Measurements from ENCODE around the gene LRRC3C.

The LRRC3C gene

GRCh38 chr17:39970157-39970692, 42.7 kb downstream of the LRRC3C start:
- no peak for ATAC-seq
- no peak for TF ChIP-seq TSHZ2 (CRISPR knock-in tag; IDR thresholded peaks at IDR 0.05)
- TF ChIP-seq PPARA (CRISPR knock-in tag; IDR thresholded peaks at IDR 0.05; ENCODE audit: borderline replicate concordance), result no peak
- no peak for TF ChIP-seq CSDC2 (CRISPR knock-in tag; IDR thresholded peaks at IDR 0.05)
- no peak for TF ChIP-seq TOX (CRISPR knock-in tag; IDR thresholded peaks at IDR 0.05; ENCODE audit: borderline replicate concordance)
- no peak for TF ChIP-seq ZNF70 (CRISPR knock-in tag; IDR thresholded peaks at IDR 0.05)
- no peak for TF ChIP-seq CREB5 (CRISPR knock-in tag; IDR thresholded peaks at IDR 0.05; ENCODE audit: low read depth)
- no peak for TF ChIP-seq PATZ1 (CRISPR knock-in tag; IDR thresholded peaks at IDR 0.05; ENCODE audit: borderline replicate concordance)
- TF ChIP-seq SNAI2 (CRISPR knock-in tag; IDR thresholded peaks at IDR 0.05), result no peak

GRCh38 chr17:39971076-39971603, 43.6 kb downstream of the LRRC3C start:
- no peak for ATAC-seq
- TF ChIP-seq TOX (CRISPR knock-in tag; IDR thresholded peaks at IDR 0.05; ENCODE audit: borderline replicate concordance) (no peak), ZNF8 (CRISPR knock-in tag; IDR thresholded peaks at IDR 0.05) (no peak), CSRNP3 (CRISPR knock-in tag; IDR thresholded peaks at IDR 0.05) (no peak)

- TF ChIP-seq CREB5 (CRISPR knock-in tag; IDR thresholded peaks at IDR 0.05; ENCODE audit: low read depth) (no peak), ZFP30 (CRISPR knock-in tag; IDR thresholded peaks at IDR 0.05) (no peak), GLIS3 (CRISPR knock-in tag; IDR thresholded peaks at IDR 0.05) (no peak), ZC3H10 (CRISPR knock-in tag; IDR thresholded peaks at IDR 0.05) (no peak), RARB (CRISPR knock-in tag; IDR thresholded peaks at IDR 0.05) (no peak), ZNF70 (CRISPR knock-in tag; IDR thresholded peaks at IDR 0.05) (no peak), CSRNP3 (CRISPR knock-in tag; IDR thresholded peaks at IDR 0.05) (no peak), ZFP3 (CRISPR knock-in tag; IDR thresholded peaks at IDR 0.05) (no peak)
- ATAC-seq, result peak; percentile 19; the same call in 1 of the 3 replicates
Measured at GRCh38 chr17:39972271-39972670, 44.7 kb downstream of the LRRC3C start.

- TF ChIP-seq TOX (CRISPR knock-in tag; IDR thresholded peaks at IDR 0.05; ENCODE audit: borderline replicate concordance) (no peak), SNAI2 (CRISPR knock-in tag; IDR thresholded peaks at IDR 0.05) (no peak), TSHZ2 (CRISPR knock-in tag; IDR thresholded peaks at IDR 0.05) (no peak), ZFP3 (CRISPR knock-in tag; IDR thresholded peaks at IDR 0.05) (no peak), ZC3H10 (CRISPR knock-in tag; IDR thresholded peaks at IDR 0.05) (no peak), PATZ1 (CRISPR knock-in tag; IDR thresholded peaks at IDR 0.05; ENCODE audit: borderline replicate concordance) (no peak), CREB5 (CRISPR knock-in tag; IDR thresholded peaks at IDR 0.05; ENCODE audit: low read depth) (no peak), TCF4 (CRISPR knock-in tag; IDR thresholded peaks at IDR 0.05; ENCODE audit: borderline replicate concordance) (no peak)
- ATAC-seq, result no peak
Measured at GRCh38 chr17:39973496-39973895, 46.0 kb downstream of the LRRC3C start.
